Ureter (tissue), 1 donor: ENCODE data around the gene DKKL1. TPM values are rescaled to one million over a fixed set of nuclear protein-coding genes. Genes with fewer than 3 reads are reported as not detected.
"Not testable (repeated sequence)": the region's sequence is repeated elsewhere in the genome, so short reads cannot be mapped to it uniquely, and the experiment has no call there.

Source experiments
- DNase-seq: peaks from one replicate; pipeline ENCODE4 v3.0.0-alpha.2; 2020; ENCODE audit warnings: low spot score
- total RNA-seq: library from RNA; stranded (reverse); gene quantifications from one replicate; pipeline ENCODE4 v1.2.4, GENCODE V29; 2023
- donor health status: DM: yes; HTN: yes; CAD: no.

Gene DKKL1
- total RNA-seq, result 0.62 TPM

- DNase-seq, result peak; percentile 98
Observed at GRCh38 chr19:49363268-49364082, at the start of gene DKKL1. DKKL1 (plus strand) TSS chr19:49363877; CDS start chr19:49363999, 122 bp downstream.

GRCh38 chr19:49315111-49315510 is 48.6 kb upstream of the DKKL1 start:
- no peak for DNase-seq

GRCh38 chr19:49316284-49316683 is 47.4 kb upstream of the DKKL1 start:
- DNase-seq, result no peak

GRCh38 chr19:49318296-49318695 is 45.4 kb upstream of the DKKL1 start:
- DNase-seq, result no peak

- DNase-seq, result peak; percentile 23
Observed at GRCh38 chr19:49324801-49325576, 38.7 kb upstream of the DKKL1 start, which contains the start of gene SLC6A16. SLC6A16 (minus strand) TSS chr19:49325191; CDS start chr19:49311347, 13,844 bp downstream.

- DNase-seq, result peak; percentile 28
Observed at GRCh38 chr19:49325756-49326155, 37.9 kb upstream of the DKKL1 start.

GRCh38 chr19:49326165-49326704 is 37.4 kb upstream of the DKKL1 start:
- DNase-seq, result no peak

- DNase-seq, result peak; percentile 22
Observed at GRCh38 chr19:49327878-49328544, 35.7 kb upstream of the DKKL1 start.

GRCh38 chr19:49328741-49329140 is 34.9 kb upstream of the DKKL1 start:
- no peak for DNase-seq

GRCh38 chr19:49331187-49331586 is 32.5 kb upstream of the DKKL1 start:
- not testable (repeated sequence) for DNase-seq

GRCh38 chr19:49331616-49332055 is 32.0 kb upstream of the DKKL1 start:
- DNase-seq, result no peak

GRCh38 chr19:49332691-49333417 is 30.8 kb upstream of the DKKL1 start:
- DNase-seq, result not testable (repeated sequence)

- no peak for DNase-seq
Observed at GRCh38 chr19:49333418-49333805, 30.3 kb upstream of the DKKL1 start.

GRCh38 chr19:49333811-49334288 is 29.8 kb upstream of the DKKL1 start:
- DNase-seq, result no peak

GRCh38 chr19:49335071-49335783 is 28.4 kb upstream of the DKKL1 start, which contains the start of gene CD37:
CD37 (plus strand) TSS chr19:49335406; CDS start chr19:49335541, 135 bp downstream.
- DNase-seq, result no peak

GRCh38 chr19:49335784-49336481 is 27.7 kb upstream of the DKKL1 start:
- DNase-seq, result no peak

- DNase-seq, result no peak
Observed at GRCh38 chr19:49336482-49337266, 27.0 kb upstream of the DKKL1 start.

GRCh38 chr19:49337267-49338022 is 26.2 kb upstream of the DKKL1 start:
- no peak for DNase-seq
